Measurements from ENCODE around the gene RUSF1. TPM values are rescaled to one million over a fixed set of nuclear protein-coding genes. Genes with fewer than 3 reads are reported as not detected.

Gene RUSF1
- total RNA-seq, 1 experiment from 2014 or later = 59.3 TPM

DNA sequence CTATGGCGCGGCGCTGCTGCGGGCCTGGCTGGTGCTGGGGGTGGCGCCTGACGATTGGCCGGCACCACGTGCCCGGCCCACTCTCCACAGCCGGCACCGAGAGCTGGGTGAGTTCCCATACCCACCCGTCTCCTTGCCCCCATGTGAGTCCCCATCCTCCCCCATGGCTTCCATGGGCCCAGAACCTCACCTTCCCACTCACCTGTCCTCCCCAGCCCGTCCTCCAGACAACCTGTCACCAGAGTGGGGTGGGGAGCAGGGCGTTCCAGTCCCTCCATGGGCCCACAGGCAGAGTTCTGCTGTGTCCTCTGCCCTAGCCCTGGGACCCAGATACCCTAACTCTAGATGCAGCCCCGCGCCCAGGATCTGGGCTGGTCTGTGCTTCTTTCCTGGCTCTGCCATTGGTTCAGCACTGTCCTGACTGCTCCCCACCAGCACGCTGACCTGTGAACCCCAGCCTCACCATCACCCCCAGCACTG is 43.4 kb downstream of the RUSF1 start:
- H3K4me1 ChIP-seq (ENCODE audit: control insufficient read depth in 1 of 2, insufficient read depth in 2 of 2, low read length in 2 of 2) = peaks cover 0 to 14% of the 10 kb centered on the region in 2 experiments; a peak in 2 of 4 replicates
- POLR2A ChIA-PET = no interaction called here
- BruUV-seq (replicated peaks) = no TSS peak
- H3K27me3 ChIP-seq (ENCODE audit: insufficient read depth, low read length) = no peaks in the 10 kb centered on the region
- no peaks in the 10 kb centered on the region for H3K79me2 ChIP-seq (ENCODE audit: insufficient read depth, low read length)
- DNase-seq (ENCODE audit: low read depth, low spot score) (no peak), ATAC-seq (no peak)
- H2AFZ ChIP-seq (ENCODE audit: low read depth, low read length, poor library complexity, severe bottlenecking) = no peak overlapping the region
- no peak overlapping the region for H3K4me2 ChIP-seq (ENCODE audit: low read length)
- CTCF ChIA-PET = no interaction called here
- intact Hi-C loops (cut with micrococcal nuclease) = no loop called here
- RAD21 ChIA-PET (ENCODE audit: low non-redundant PET in 1 of 2, low total read pairs in 2 of 2, uncharacterized antibody in 2 of 2, unreplicated experiment in 2 of 2) = no interaction called here
- no peak overlapping the region for H3K4me3 ChIP-seq (replicated peaks in 1 of 2; ENCODE audit: low read depth in 1 of 2, low read length in 2 of 2)
- no peaks in the 10 kb centered on the region for H3K9me2 ChIP-seq (ENCODE audit: insufficient read depth)
- TF ChIP-seq ZNF274 (IDR thresholded peaks at IDR 0.05; ENCODE audit: low read depth, low read length) = no peak
- TF ChIP-seq ELF1 (IDR thresholded peaks at IDR 0.05; ENCODE audit: borderline replicate concordance, low read depth) = no peak
- TF ChIP-seq POLR2AphosphoS5 (IDR thresholded peaks at IDR 0.05; ENCODE audit: low read depth, low read length) = no peak
- TF ChIP-seq SIN3A (IDR thresholded peaks at IDR 0.05; ENCODE audit: low read depth) = no peak
- no peak for TF ChIP-seq POLR2A (IDR thresholded peaks at IDR 0.05; ENCODE audit: borderline replicate concordance, extremely low read depth, insufficient read depth, insufficient read length)
- no peak for TF ChIP-seq FOSL1 (IDR thresholded peaks at IDR 0.05; ENCODE audit: low read depth)
- no peak for TF ChIP-seq ZFX (IDR thresholded peaks at IDR 0.05)
- no peak for TF ChIP-seq EZH2 (IDR thresholded peaks at IDR 0.05)
- no peak for TF ChIP-seq EGR1 (IDR thresholded peaks at IDR 0.05; ENCODE audit: low read depth)
- no peak for TF ChIP-seq JUND (IDR thresholded peaks at IDR 0.05)
- no peak for TF ChIP-seq CEBPB (IDR thresholded peaks at IDR 0.05; ENCODE audit: low read depth)
- no peak for TF ChIP-seq CBX3 (IDR thresholded peaks at IDR 0.05; ENCODE audit: low read depth)
- no peak for TF ChIP-seq YY1 (IDR thresholded peaks at IDR 0.05; ENCODE audit: extremely low read depth, insufficient replicate concordance, low read depth, low read length)
- TF ChIP-seq, protein P1, sequence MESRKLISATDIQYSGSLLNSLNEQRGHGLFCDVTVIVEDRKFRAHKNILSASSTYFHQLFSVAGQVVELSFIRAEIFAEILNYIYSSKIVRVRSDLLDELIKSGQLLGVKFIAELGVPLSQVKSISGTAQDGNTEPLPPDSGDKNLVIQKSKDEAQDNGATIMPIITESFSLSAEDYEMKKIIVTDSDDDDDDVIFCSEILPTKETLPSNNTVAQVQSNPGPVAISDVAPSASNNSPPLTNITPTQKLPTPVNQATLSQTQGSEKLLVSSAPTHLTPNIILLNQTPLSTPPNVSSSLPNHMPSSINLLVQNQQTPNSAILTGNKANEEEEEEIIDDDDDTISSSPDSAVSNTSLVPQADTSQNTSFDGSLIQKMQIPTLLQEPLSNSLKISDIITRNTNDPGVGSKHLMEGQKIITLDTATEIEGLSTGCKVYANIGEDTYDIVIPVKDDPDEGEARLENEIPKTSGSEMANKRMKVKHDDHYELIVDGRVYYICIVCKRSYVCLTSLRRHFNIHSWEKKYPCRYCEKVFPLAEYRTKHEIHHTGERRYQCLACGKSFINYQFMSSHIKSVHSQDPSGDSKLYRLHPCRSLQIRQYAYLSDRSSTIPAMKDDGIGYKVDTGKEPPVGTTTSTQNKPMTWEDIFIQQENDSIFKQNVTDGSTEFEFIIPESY (IDR thresholded peaks at IDR 0.05; ENCODE audit: extremely low read depth, insufficient replicate concordance, low read length) = no peak
- TF ChIP-seq, protein P2, sequence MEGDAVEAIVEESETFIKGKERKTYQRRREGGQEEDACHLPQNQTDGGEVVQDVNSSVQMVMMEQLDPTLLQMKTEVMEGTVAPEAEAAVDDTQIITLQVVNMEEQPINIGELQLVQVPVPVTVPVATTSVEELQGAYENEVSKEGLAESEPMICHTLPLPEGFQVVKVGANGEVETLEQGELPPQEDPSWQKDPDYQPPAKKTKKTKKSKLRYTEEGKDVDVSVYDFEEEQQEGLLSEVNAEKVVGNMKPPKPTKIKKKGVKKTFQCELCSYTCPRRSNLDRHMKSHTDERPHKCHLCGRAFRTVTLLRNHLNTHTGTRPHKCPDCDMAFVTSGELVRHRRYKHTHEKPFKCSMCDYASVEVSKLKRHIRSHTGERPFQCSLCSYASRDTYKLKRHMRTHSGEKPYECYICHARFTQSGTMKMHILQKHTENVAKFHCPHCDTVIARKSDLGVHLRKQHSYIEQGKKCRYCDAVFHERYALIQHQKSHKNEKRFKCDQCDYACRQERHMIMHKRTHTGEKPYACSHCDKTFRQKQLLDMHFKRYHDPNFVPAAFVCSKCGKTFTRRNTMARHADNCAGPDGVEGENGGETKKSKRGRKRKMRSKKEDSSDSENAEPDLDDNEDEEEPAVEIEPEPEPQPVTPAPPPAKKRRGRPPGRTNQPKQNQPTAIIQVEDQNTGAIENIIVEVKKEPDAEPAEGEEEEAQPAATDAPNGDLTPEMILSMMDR (IDR thresholded peaks at IDR 0.05 in 2 of 3, conservative IDR thresholded peaks at IDR 0.05 in 1 of 3; ENCODE audit: borderline replicate concordance in 1 of 3, insufficient read depth in 1 of 3, low read depth in 2 of 3, low read length in 2 of 3) = no peak
- no peak for TF ChIP-seq TCF7L2 (IDR thresholded peaks at IDR 0.05; ENCODE audit: borderline replicate concordance, extremely low read depth, insufficient read depth, insufficient read length)
- no peak for TF ChIP-seq EZH2phosphoT487 (IDR thresholded peaks at IDR 0.05; ENCODE audit: borderline replicate concordance)
- no peak for TF ChIP-seq RAD21 (IDR thresholded peaks at IDR 0.05; ENCODE audit: low read depth)
- TF ChIP-seq, protein P3, sequence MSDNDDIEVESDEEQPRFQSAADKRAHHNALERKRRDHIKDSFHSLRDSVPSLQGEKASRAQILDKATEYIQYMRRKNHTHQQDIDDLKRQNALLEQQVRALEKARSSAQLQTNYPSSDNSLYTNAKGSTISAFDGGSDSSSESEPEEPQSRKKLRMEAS (IDR thresholded peaks at IDR 0.05) = no peak
- TF ChIP-seq, protein P4, sequence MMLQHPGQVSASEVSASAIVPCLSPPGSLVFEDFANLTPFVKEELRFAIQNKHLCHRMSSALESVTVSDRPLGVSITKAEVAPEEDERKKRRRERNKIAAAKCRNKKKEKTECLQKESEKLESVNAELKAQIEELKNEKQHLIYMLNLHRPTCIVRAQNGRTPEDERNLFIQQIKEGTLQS (IDR thresholded peaks at IDR 0.05) = no peak
- no peak overlapping the region for H3K9ac ChIP-seq (ENCODE audit: low read length)
- no peak overlapping the region for H3K27ac ChIP-seq (ENCODE audit: low read depth, low read length)
- H3K36me3 ChIP-seq (ENCODE audit: control insufficient read depth in 1 of 2, insufficient read depth in 2 of 2, low read length in 2 of 2) = no peaks in the 10 kb centered on the region
- no peaks in the 10 kb centered on the region for H4K20me1 ChIP-seq (ENCODE audit: insufficient read depth)
- H3K9me3 ChIP-seq (ENCODE audit: control insufficient read depth in 1 of 2, insufficient read depth in 1 of 2, low read depth in 1 of 2, low read length in 2 of 2) = no peaks in the 10 kb centered on the region

Data from HCT116 (cell line).